ENCODE data around the gene ARMC8.

The ARMC8 gene

GRCh38 chr3:138197058-138197457, 10.0 kb downstream of the ARMC8 start:
- peak in 8 of 58 donors; percentile 1 to 16 (median 7) for DNase-seq

GRCh38 chr3:138197524-138197923, 10.4 kb downstream of the ARMC8 start:
- no peak for DNase-seq

GRCh38 chr3:138199851-138200250, 12.8 kb downstream of the ARMC8 start:
- DNase-seq, result no peak

GRCh38 chr3:138200424-138200823, 13.3 kb downstream of the ARMC8 start:
- no peak for DNase-seq

- no peak for DNase-seq
Measured at GRCh38 chr3:138202945-138203701, 16.0 kb downstream of the ARMC8 start.

- DNase-seq, result no peak
Measured at GRCh38 chr3:138203938-138204337, 16.8 kb downstream of the ARMC8 start.

GRCh38 chr3:138205527-138205926, 18.4 kb downstream of the ARMC8 start:
- DNase-seq, result no peak

- DNase-seq, result no peak
Measured at GRCh38 chr3:138206196-138206595, 19.1 kb downstream of the ARMC8 start.

GRCh38 chr3:138210528-138210927, 23.4 kb downstream of the ARMC8 start:
- DNase-seq, result no peak

- DNase-seq, result no peak
Measured at GRCh38 chr3:138213398-138214085, 26.4 kb downstream of the ARMC8 start.

GRCh38 chr3:138219255-138219654, 32.2 kb downstream of the ARMC8 start:
- no peak for DNase-seq

- DNase-seq, result no peak
Measured at GRCh38 chr3:138220242-138220641, 33.1 kb downstream of the ARMC8 start.

- DNase-seq, result no peak
Measured at GRCh38 chr3:138220788-138221187, 33.7 kb downstream of the ARMC8 start.

- no peak for DNase-seq
Measured at GRCh38 chr3:138222131-138222941, 35.2 kb downstream of the ARMC8 start.

GRCh38 chr3:138222942-138223287, 35.8 kb downstream of the ARMC8 start:
- no peak for DNase-seq

- DNase-seq, result no peak
Measured at GRCh38 chr3:138227650-138228049, 40.5 kb downstream of the ARMC8 start.

- no peak for DNase-seq
Measured at GRCh38 chr3:138230525-138230924, 43.4 kb downstream of the ARMC8 start.

GRCh38 chr3:138232705-138233364, 45.7 kb downstream of the ARMC8 start:
- DNase-seq, result no peak

GRCh38 chr3:138234401-138235179, 47.5 kb downstream of the ARMC8 start:
- no peak for DNase-seq

- DNase-seq, result no peak
Measured at GRCh38 chr3:138238711-138239110, 51.6 kb downstream of the ARMC8 start.

- no peak for DNase-seq
Measured at GRCh38 chr3:138241061-138241460, 54.0 kb downstream of the ARMC8 start.

All from anterior cingulate cortex (tissue), 58 donors.